HepG2 (cell line): ENCODE measurements around the gene FAAP20. TPM values are rescaled to one million over a fixed set of nuclear protein-coding genes. Genes with fewer than 3 reads are reported as not detected.

ENCODE experiments used
- ATF7-NPFF ChIP-seq: sonication (generic); formaldehyde crosslinking; IDR thresholded peaks from 2 replicates; pipeline ENCODE4 v1.8.1; 2023; ENCODE audit warnings: mild to moderate bottlenecking, low read depth, missing genetic modification reagents, moderate library complexity
- CBFB ChIP-seq: sonication (generic); formaldehyde crosslinking; IDR thresholded peaks from 2 replicates; pipeline ENCODE4 v1.4.0; 2020; ENCODE audit warnings: missing genetic modification reagents
- CCDC6 ChIP-seq: sonication (generic); formaldehyde crosslinking; IDR thresholded peaks from 2 replicates; pipeline ENCODE4 v1.8.1; 2022; ENCODE audit warnings: mild to moderate bottlenecking, missing genetic modification reagents, moderate library complexity
- ETV6 ChIP-seq: sonication (generic); formaldehyde crosslinking; conservative IDR thresholded peaks from 2 replicates; pipeline ENCODE4 v1.4.0; 2020; ENCODE audit warnings: missing genetic modification reagents
- FOXP1 ChIP-seq, 2 experiments: fragments of 450-650 bp in 1 of 2; IDR thresholded peaks; 2 replicates each; pipeline ENCODE4 v1.6.1; 2017 to 2018; ENCODE audit warnings: antibody characterized with exemption in 1 of 2
- KDM3A ChIP-seq: IDR thresholded peaks from 2 replicates; pipeline ENCODE4 v1.6.1; 2018; ENCODE audit warnings: low read depth, missing compliant biosample characterization
- NKX3-1 ChIP-seq: sonication (generic); formaldehyde crosslinking; IDR thresholded peaks from 2 replicates; pipeline ENCODE4 v1.5.0; 2020; ENCODE audit warnings: missing genetic modification reagents
- SATB2 ChIP-seq: sonication (generic); formaldehyde crosslinking; IDR thresholded peaks from 2 replicates; pipeline ENCODE4 v1.5.0; 2020; ENCODE audit warnings: missing genetic modification reagents
- ZIK1 ChIP-seq: sonication (generic); formaldehyde crosslinking; IDR thresholded peaks from 2 replicates; pipeline ENCODE4 v1.5.0; 2020; ENCODE audit warnings: mild to moderate bottlenecking, low read depth, missing genetic modification reagents, borderline replicate concordance
- ZNF138 ChIP-seq: sonication (generic); formaldehyde crosslinking; IDR thresholded peaks from 2 replicates; pipeline ENCODE4 v1.5.0; 2020; ENCODE audit warnings: mild to moderate bottlenecking, low read depth, missing genetic modification reagents
- ZNF224 ChIP-seq: sonication (generic); formaldehyde crosslinking; IDR thresholded peaks from 2 replicates; pipeline ENCODE4 v1.5.0; 2020; ENCODE audit warnings: mild to moderate bottlenecking, missing genetic modification reagents
- ZNF235 ChIP-seq: sonication (generic); formaldehyde crosslinking; IDR thresholded peaks from 2 replicates; pipeline ENCODE4 v1.8.1; 2023; ENCODE audit warnings: mild to moderate bottlenecking, missing genetic modification reagents, borderline replicate concordance
- ZNF296 ChIP-seq: sonication (generic); formaldehyde crosslinking; conservative IDR thresholded peaks from 2 replicates; pipeline ENCODE4 v1.5.0; 2020; ENCODE audit warnings: mild to moderate bottlenecking, missing genetic modification reagents
- ZNF432 ChIP-seq: sonication (generic); formaldehyde crosslinking; IDR thresholded peaks from 2 replicates; pipeline ENCODE4 v1.5.0; 2020; ENCODE audit warnings: missing genetic modification reagents, mild to moderate bottlenecking, borderline replicate concordance
- ZNF460 ChIP-seq: sonication (generic); formaldehyde crosslinking; IDR thresholded peaks from 2 replicates; pipeline ENCODE4 v1.5.1; 2020; ENCODE audit warnings: missing genetic modification reagents, mild to moderate bottlenecking, borderline replicate concordance
- polyA plus RNA-seq, 8 experiments: library from polyadenylated mRNA; depleted of rRNA in 3 of 8; stranded (reverse) in 7 of 8; unstranded in 1 of 8; fragments of >200 nt; fragmentation: Illumina TruSeq in 4 of 8; extraction: Trizol in 4 of 8; gene quantifications; 2 replicates each; pipeline versions ENCODE4 v1.2.1 to v1.2.3, GENCODE V29; 2011 to 2016; ENCODE audit warnings: low read depth in 4 of 8, missing spikeins in 1 of 8, mixed read lengths in 1 of 8; ENCODE audit not compliant: insufficient read depth in 1 of 8
- total RNA-seq, 5 experiments: library from RNA; depleted of rRNA; stranded (reverse); fragments of >200 nt; fragmentation: Illumina TruSeq; extraction: Trizol; gene quantifications; 2 replicates each; pipeline ENCODE4 v1.2.3, GENCODE V29; 2016; ENCODE audit warnings: low read depth in 1 of 5
- TF ChIP-seq, protein P1 (sequence below): sonication (generic); formaldehyde crosslinking; IDR thresholded peaks from 2 replicates; pipeline ENCODE4 v1.4.0; 2020; ENCODE audit warnings: missing genetic modification reagents, borderline replicate concordance
- TF ChIP-seq, protein P2 (sequence below): sonication (generic); formaldehyde crosslinking; IDR thresholded peaks from 2 replicates; pipeline ENCODE4 v1.5.1; 2020; ENCODE audit warnings: missing genetic modification reagents, mild to moderate bottlenecking, borderline replicate concordance
- TF ChIP-seq, protein P3 (sequence below): sonication (generic); formaldehyde crosslinking; IDR thresholded peaks from 2 replicates; pipeline ENCODE4 v1.8.0; 2022; ENCODE audit warnings: mild to moderate bottlenecking, missing genetic modification reagents, moderate library complexity
- TF ChIP-seq, protein P4 (sequence below): IDR thresholded peaks from 2 replicates; pipeline ENCODE4 v1.6.1; 2016; ENCODE audit warnings: missing biosample characterization, missing genetic modification reagents, low read depth
- TF ChIP-seq, protein P5 (sequence below): sonication (generic); formaldehyde crosslinking; IDR thresholded peaks from 2 replicates; pipeline ENCODE4 v1.5.0; 2020; ENCODE audit warnings: missing genetic modification reagents

FAAP20 gene
- total and polyA plus RNA-seq, 2 of the 13 experiments (the other 11 are each of a cell fraction or from before 2014, with no cell fraction given): 9.6 to 10.8 TPM

DNA sequence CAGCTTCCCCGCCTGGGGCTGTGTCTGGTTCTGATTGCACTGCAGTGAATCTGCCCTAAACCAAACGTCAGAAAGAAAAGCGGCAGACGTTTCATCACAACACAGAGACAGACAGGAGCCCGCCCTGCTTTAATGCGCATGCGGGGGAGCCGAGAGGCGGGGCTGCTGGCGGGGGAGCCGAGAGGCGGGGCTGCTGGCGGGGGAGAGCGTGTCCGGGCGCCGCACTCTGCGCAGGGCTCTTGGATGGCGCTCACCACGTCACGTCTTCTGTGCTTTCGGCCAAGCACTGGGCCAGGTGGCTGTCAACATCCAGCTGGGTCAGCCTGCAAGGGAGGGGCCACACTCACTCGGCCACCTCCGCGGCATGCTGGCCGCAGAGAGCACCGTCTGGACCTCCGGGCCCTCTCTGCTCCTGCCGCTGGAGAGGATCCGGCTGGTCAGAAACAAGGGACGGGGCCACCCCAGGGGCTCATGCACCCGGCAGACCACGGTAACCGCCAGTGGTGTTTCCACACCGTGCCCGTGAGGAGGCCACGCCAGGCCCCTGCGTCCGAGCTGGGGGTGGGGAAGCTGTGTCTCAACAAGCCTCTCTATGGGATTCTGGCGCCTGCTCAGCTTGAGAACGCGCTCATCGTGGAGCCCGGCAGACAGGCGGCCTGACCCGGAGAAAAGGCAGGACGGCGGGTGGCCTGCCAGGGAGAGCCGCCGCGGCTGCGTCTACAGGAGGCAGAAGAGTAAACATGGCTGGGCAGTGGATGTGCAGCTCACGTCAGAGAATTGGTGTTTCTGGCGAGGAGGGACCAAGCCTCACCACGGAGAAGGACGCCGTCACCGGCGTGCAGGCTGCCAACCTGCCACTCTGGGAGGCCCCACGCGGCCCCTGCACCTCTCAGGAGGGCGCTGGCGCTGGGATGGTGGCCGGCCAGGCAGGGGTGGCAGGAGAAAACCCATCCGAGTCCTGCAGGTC, 4.8 kb downstream of the FAAP20 start (continued):
- TF ChIP-seq, protein P1, sequence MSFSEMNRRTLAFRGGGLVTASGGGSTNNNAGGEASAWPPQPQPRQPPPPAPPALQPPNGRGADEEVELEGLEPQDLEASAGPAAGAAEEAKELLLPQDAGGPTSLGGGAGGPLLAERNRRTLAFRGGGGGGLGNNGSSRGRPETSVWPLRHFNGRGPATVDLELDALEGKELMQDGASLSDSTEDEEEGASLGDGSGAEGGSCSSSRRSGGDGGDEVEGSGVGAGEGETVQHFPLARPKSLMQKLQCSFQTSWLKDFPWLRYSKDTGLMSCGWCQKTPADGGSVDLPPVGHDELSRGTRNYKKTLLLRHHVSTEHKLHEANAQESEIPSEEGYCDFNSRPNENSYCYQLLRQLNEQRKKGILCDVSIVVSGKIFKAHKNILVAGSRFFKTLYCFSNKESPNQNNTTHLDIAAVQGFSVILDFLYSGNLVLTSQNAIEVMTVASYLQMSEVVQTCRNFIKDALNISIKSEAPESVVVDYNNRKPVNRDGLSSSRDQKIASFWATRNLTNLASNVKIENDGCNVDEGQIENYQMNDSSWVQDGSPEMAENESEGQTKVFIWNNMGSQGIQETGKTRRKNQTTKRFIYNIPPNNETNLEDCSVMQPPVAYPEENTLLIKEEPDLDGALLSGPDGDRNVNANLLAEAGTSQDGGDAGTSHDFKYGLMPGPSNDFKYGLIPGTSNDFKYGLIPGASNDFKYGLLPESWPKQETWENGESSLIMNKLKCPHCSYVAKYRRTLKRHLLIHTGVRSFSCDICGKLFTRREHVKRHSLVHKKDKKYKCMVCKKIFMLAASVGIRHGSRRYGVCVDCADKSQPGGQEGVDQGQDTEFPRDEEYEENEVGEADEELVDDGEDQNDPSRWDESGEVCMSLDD: no peak
- no peak for TF ChIP-seq KDM3A (CRISPR knock-in tag)
- TF ChIP-seq SATB2 (CRISPR knock-in tag): no peak
- TF ChIP-seq CCDC6 (CRISPR knock-in tag): peak; percentile 67
- peak; percentile 33 for TF ChIP-seq CBFB (CRISPR knock-in tag)
- TF ChIP-seq ZNF138 (CRISPR knock-in tag): no peak; the same call in 1 of the 2 replicates
- TF ChIP-seq ETV6 (CRISPR knock-in tag): no peak
- TF ChIP-seq, protein P2, sequence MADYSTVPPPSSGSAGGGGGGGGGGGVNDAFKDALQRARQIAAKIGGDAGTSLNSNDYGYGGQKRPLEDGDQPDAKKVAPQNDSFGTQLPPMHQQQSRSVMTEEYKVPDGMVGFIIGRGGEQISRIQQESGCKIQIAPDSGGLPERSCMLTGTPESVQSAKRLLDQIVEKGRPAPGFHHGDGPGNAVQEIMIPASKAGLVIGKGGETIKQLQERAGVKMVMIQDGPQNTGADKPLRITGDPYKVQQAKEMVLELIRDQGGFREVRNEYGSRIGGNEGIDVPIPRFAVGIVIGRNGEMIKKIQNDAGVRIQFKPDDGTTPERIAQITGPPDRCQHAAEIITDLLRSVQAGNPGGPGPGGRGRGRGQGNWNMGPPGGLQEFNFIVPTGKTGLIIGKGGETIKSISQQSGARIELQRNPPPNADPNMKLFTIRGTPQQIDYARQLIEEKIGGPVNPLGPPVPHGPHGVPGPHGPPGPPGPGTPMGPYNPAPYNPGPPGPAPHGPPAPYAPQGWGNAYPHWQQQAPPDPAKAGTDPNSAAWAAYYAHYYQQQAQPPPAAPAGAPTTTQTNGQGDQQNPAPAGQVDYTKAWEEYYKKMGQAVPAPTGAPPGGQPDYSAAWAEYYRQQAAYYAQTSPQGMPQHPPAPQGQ (CRISPR knock-in tag): no peak
- TF ChIP-seq ZNF432 (CRISPR knock-in tag): no peak
- no peak for TF ChIP-seq ZNF296
- TF ChIP-seq, protein P3, sequence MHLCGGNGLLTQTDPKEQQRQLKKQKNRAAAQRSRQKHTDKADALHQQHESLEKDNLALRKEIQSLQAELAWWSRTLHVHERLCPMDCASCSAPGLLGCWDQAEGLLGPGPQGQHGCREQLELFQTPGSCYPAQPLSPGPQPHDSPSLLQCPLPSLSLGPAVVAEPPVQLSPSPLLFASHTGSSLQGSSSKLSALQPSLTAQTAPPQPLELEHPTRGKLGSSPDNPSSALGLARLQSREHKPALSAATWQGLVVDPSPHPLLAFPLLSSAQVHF (CRISPR knock-in tag): no peak
- TF ChIP-seq NKX3-1: no peak
- TF ChIP-seq ZNF460 (CRISPR knock-in tag): no peak
- TF ChIP-seq FOXP1 (IDR thresholded peaks at IDR 0.05): no peak
- TF ChIP-seq FOXP1 (CRISPR knock-in tag; IDR thresholded peaks at IDR 0.05): no peak
- TF ChIP-seq ZIK1 (CRISPR knock-in tag): no peak
- TF ChIP-seq, protein P4, sequence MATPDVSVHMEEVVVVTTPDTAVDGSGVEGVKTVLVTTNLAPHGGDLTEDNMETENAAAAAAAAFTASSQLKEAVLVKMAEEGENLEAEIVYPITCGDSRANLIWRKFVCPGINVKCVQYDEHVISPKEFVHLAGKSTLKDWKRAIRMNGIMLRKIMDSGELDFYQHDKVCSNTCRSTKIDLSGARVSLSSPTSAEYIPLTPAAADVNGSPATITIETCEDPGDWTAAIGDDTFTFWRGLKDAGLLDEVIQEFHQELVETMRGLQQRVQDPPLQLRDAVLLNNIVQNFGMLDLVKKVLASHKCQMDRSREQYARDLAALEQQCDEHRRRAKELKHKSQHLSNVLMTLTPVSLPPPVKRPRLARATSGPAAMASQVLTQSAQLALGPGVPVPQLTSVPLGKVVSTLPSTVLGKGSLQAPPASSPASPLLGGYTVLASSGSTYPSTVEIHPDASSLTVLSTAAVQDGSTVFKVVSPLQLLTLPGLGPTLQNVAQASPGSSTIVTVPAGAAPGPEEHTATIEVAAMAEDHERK: no peak
- TF ChIP-seq ATF7-NPFF (CRISPR knock-in tag): 0 out of 2 replicates have a peak, but pooled peaks have one; percentile 37
- TF ChIP-seq, protein P5, sequence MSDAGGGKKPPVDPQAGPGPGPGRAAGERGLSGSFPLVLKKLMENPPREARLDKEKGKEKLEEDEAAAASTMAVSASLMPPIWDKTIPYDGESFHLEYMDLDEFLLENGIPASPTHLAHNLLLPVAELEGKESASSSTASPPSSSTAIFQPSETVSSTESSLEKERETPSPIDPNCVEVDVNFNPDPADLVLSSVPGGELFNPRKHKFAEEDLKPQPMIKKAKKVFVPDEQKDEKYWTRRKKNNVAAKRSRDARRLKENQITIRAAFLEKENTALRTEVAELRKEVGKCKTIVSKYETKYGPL (CRISPR knock-in tag): no peak
- 0 out of 2 replicates have a peak, but pooled peaks have one; percentile 63 for TF ChIP-seq ZNF224 (CRISPR knock-in tag)
- TF ChIP-seq ZNF235 (CRISPR knock-in tag): peak; percentile 56; the same call in 1 of the 2 replicates
